Measurements from ENCODE around the gene BTLA.
A peak's percentile ranks its signal among the peaks of the same experiment; 100 is the strongest.
"Not testable (repeated sequence)": the region's sequence is repeated elsewhere in the genome, so short reads cannot be mapped to it uniquely, and the experiment has no call there.

The BTLA gene

DNA sequence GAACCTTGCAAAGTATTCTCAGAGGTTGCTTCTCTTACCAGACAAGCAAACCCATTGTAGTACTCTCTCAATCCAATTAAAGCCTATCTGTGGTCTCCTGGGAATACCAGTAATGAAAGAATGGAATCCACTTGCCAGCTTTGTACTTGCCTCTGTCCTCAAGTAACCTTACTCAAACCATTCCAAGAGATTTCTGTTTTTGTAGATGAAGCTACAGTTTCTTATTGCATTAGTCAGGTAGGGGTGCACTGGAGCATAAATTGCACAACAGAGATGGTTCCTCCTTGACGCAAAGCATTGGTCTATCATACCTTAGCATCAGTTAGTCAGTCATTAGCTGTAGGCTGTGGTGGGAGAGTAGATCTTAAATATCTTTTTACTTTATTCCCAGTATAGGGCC lies 52.9 kb downstream of the BTLA start:
- Histone ChIP-seq H3K4me1 (ENCODE audit: insufficient read depth, low read length) (no peaks in the 10 kb centered on the region; the same call in 1 of the 2 replicates), H3K36me3 (ENCODE audit: insufficient read depth, low read length) (no peaks in the 10 kb centered on the region), H3K9ac (ENCODE audit: low read depth, low read length) (no peak overlapping the region), H3K9me3 (ENCODE audit: control insufficient read depth, insufficient read depth, low read length) (no peaks in the 10 kb centered on the region; the same call in 1 of the 2 replicates)

DNA sequence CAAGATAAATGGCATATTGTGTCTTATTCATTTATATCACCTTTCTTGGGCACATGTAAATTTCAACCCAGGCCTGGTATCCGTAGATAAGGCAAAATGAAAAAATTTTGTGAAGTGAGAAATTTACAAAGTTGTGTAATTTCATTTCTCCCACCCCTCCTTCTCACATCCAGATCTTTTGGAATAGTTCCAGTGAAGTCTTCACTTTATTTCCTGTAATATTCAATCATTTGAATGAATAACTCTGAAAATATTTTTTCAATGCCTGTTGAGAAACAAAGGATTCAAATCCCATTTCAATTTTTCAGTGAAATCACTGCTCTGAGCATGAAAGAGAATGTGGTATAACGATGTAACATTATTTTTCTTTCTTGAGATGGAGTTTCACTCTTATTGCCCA lies 53.4 kb downstream of the BTLA start:
- Histone ChIP-seq H3K4me1 (ENCODE audit: insufficient read depth, low read length) (no peaks in the 10 kb centered on the region; the same call in 1 of the 2 replicates), H3K36me3 (ENCODE audit: insufficient read depth, low read length) (no peaks in the 10 kb centered on the region), H3K9ac (ENCODE audit: low read depth, low read length) (no peak overlapping the region), H3K9me3 (ENCODE audit: control insufficient read depth, insufficient read depth, low read length) (no peaks in the 10 kb centered on the region; the same call in 1 of the 2 replicates)

DNA sequence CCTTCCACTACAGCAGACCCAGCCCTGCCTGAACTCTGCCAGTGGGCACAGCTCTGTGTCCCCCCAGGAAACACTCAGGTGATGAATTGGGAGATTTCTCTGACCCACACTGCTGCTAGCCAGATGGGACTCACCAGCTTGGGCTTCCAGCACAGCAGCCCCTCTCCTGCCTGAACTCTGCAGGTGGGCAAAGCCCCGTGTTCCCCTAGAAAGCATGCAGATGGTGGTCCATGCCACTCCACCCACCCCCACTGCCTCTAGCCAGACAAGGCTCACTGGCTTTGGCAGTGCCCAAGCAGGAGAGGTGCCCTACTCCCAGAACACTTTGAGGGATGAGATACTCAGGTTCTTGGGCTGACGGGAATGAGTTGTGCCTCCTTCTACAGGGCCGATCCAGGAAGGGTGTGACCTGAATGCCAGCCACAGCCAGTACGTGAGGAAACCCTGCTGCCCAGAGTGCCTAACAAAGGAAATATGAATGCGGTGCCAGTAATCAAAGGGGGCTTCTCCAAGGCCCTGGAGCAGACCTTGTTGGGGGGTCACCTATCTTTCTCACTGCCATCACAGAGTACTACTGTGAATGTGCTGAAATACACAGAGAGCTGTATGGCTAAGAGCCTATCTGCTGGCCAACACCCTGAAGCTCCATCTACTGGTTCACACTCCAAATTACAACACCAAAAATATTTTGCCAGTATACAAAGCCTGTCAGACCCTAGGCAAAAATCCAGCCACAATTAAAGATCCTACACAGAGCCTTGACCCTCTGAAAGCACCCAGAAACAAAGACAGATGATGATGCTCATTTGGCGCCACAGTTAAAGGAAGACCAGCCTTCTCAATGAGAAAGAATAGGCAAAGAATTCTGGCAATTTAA lies 61.9 kb downstream of the BTLA start:
- H3K4me1 ChIP-seq (ENCODE audit: insufficient read depth, low read length) = no peaks in the 10 kb centered on the region

DNA sequence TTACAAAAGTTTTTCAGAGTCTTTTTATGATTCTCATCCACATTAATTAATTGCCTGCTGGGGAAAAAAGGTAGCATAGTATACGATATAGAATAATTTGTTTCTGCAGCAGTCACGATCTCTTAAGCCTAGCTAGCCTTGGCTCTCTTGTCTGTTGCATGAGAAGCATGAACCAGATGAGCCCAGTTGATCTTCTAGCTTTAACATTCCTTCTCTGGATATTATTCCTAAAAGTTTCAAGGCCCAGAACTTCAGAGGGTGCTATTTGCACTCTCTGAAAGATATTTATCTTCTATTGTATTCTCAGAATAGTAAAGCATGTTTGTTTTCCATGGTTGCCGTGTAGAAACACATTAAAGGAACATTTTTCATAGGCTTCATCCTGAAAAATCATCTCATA lies 69.3 kb downstream of the BTLA start:
- peaks cover 11% of the 10 kb centered on the region for H3K4me1 ChIP-seq (ENCODE audit: insufficient read depth, low read length)
- H3K36me3 ChIP-seq (ENCODE audit: insufficient read depth, low read length) = no peaks in the 10 kb centered on the region
- H3K9me3 ChIP-seq (ENCODE audit: control insufficient read depth, insufficient read depth, low read length) = peaks cover 20% of the 10 kb centered on the region
- no peak overlapping the region for H3K9ac ChIP-seq (ENCODE audit: low read depth, low read length)

More for the DNA sequence above, 61.9 kb downstream of the BTLA start:
- no peaks in the 10 kb centered on the region; the same call in 1 of the 2 replicates for H3K36me3 ChIP-seq (ENCODE audit: insufficient read depth, low read length)
- H3K9me3 ChIP-seq (ENCODE audit: control insufficient read depth, insufficient read depth, low read length) = peaks cover 21% of the 10 kb centered on the region
- no peak overlapping the region for H3K9ac ChIP-seq (ENCODE audit: low read depth, low read length)

DNA sequence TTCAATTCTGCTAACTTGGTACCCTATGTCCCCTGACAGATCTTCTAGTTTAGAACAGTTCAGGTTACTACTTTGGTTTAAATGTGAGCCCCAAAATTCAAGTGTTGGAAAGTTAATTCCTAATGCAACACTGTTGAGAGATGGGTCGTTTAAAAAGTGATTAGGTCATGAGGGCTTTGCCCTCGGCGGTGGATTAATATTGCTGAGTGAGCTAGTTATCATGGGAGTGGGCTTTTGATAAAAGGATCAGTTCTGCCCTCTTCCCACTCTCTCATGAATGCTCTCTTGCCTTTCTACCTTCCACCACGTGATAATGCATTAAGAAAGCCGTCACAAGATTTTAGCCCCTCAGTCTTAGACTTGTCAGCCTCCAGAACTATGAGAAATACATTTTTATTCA lies 72.1 kb downstream of the BTLA start:
- peaks cover 8% of the 10 kb centered on the region for H3K9me3 ChIP-seq (ENCODE audit: control insufficient read depth, insufficient read depth, low read length)
- H3K4me1 ChIP-seq (ENCODE audit: insufficient read depth, low read length) = peaks cover 22% of the 10 kb centered on the region
- H3K36me3 ChIP-seq (ENCODE audit: insufficient read depth, low read length) = no peaks in the 10 kb centered on the region
- no peak overlapping the region for H3K9ac ChIP-seq (ENCODE audit: low read depth, low read length)

DNA sequence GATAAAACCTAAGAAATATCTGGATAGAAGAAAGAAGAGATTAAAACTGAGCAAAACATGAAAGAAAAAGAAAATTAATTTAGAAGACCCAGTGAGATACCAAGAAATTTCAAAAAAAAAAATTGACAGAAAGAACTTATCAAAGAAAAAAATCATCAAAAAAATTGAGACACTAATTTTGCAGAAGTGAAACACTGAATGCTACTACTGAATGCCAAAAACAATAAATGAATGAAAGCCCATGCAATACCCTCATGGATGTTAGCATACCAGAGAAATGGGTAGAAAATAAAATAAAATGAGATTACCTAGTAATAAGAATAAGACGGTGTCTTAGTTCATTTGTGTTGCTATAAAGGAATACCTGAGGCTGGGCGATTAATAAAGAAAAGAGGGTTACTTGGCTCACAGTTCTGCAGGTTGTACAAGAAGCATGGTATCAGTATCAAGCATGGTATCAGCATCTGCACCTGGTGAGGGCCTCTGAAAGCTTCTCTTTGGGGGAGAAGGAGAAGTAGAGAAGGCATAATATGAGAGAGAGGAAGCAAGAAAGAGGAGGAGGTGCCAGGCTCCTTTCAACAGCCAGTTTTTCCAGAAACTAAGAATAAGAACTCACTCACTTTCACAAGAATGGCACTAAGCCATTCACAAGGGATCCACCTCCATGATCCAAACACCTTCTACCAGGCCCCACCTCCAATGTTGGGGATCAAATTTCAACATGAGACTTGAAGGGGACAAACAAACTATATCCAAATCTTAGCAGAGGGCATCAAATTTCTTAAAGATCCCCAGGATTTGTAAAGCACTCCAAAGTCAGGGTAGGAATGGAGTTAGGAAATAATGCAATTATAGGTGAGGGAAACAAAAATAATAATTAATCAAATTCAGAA lies 73.2 kb downstream of the BTLA start:
- peaks cover 2% of the 10 kb centered on the region; the same call in 1 of the 2 replicates for H3K9me3 ChIP-seq (ENCODE audit: control insufficient read depth, insufficient read depth, low read length)
- peaks cover 22% of the 10 kb centered on the region for H3K4me1 ChIP-seq (ENCODE audit: insufficient read depth, low read length)
- H3K9ac ChIP-seq (ENCODE audit: low read depth, low read length) = no peak overlapping the region
- H3K36me3 ChIP-seq (ENCODE audit: insufficient read depth, low read length) = peaks cover 2% of the 10 kb centered on the region; the same call in 1 of the 2 replicates

DNA sequence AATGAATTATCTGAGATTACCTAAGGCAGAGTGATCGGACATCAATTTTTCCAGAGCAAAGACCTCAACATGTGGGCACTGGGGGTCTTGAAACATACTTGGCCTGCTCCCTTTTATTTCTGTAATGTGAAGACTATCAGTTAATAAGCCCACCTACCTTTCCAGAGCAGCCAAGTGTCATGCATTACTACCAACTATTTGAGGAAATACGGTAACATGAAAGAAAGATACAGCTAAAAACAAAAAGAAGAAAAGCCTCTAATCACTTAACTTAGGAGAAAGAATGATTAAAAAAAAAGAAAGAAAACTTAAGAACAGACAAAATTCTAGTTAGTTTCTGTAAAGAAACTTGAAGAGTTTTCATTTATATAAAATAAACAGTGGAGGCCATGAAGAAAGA lies 73.9 kb downstream of the BTLA start:
- Histone ChIP-seq H3K9me3 (ENCODE audit: control insufficient read depth, insufficient read depth, low read length) (peaks cover 2% of the 10 kb centered on the region; the same call in 1 of the 2 replicates), H3K36me3 (ENCODE audit: insufficient read depth, low read length) (peaks cover 2% of the 10 kb centered on the region; the same call in 1 of the 2 replicates), H3K9ac (ENCODE audit: low read depth, low read length) (peak overlapping the region; percentile 17; the same call in 1 of the 2 replicates), H3K4me1 (ENCODE audit: insufficient read depth, low read length) (peaks cover 22% of the 10 kb centered on the region)

DNA sequence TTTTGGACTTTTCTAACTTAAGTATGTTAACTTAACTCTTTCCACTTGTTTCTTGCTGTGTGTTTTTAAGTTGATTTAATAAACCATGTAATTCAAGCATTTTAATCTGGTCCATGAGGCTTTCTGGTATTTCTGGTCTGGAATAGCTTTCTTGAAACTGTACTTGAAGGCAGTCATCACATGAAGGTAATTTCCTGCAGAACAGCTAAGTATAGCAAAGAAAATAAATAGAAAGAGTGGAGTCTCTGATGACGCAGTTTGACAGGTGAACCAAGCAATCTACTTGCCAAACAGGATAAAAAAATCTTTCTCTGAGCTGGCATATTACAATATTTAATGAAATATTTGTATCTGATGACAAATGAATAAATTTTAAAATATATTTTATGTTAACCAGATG lies 74.9 kb downstream of the BTLA start:
- peak overlapping the region; percentile 17; the same call in 1 of the 2 replicates for H3K9ac ChIP-seq (ENCODE audit: low read depth, low read length)
- peaks cover 22% of the 10 kb centered on the region for H3K4me1 ChIP-seq (ENCODE audit: insufficient read depth, low read length)
- H3K9me3 ChIP-seq (ENCODE audit: control insufficient read depth, insufficient read depth, low read length) = no peaks in the 10 kb centered on the region
- peaks cover 2% of the 10 kb centered on the region; the same call in 1 of the 2 replicates for H3K36me3 ChIP-seq (ENCODE audit: insufficient read depth, low read length)

DNA sequence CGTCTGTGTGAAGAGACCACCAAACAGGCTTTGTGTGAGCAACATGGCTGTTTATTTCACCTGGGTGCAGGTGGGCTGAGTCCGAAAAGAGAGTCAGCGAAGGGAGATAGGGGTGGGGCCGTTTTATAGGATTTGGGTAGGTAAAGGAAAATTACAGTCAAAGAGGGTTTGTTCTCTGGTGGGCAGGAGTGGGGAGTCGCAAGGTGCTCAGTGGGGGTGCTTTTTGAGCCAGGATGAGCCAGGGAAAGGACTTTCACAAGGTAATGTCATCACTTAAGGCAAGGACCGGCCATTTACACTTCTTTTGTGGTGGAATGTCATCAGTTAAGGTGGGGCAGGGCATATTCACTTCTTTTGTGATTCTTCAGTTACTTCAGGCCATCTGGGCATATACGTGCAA lies 76.4 kb downstream of the BTLA start:
- peaks cover 23% of the 10 kb centered on the region for H3K4me1 ChIP-seq (ENCODE audit: insufficient read depth, low read length)
- not testable (repeated sequence) for H3K36me3 ChIP-seq (ENCODE audit: insufficient read depth, low read length); H3K9me3 ChIP-seq (ENCODE audit: control insufficient read depth, insufficient read depth, low read length)
- H3K9ac ChIP-seq (ENCODE audit: low read depth, low read length) = peak overlapping the region; percentile 69; the same call in 1 of the 2 replicates

DNA sequence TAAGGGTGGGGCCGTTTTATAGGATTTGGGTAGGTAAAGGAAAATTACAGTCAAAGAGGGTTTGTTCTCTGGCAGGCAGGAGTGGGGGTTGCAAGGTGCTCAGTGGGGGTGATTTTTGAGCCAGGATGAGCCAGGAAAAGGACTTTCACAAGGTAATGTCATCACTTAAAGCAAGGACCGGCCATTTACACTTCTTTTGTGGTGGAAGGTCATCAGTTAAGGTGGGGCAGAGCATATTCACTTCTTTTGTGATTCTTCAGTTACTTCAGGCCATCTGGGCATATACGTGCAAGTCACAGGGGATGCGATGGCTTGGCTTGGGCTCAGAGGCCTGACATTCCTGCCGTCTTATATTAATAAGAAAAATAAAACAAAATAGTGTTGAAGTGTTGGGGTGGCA lies 80.7 kb downstream of the BTLA start:
- not testable (repeated sequence) for H3K4me1 ChIP-seq (ENCODE audit: insufficient read depth, low read length); H3K9me3 ChIP-seq (ENCODE audit: control insufficient read depth, insufficient read depth, low read length); H3K36me3 ChIP-seq (ENCODE audit: insufficient read depth, low read length)
- H3K9ac ChIP-seq (ENCODE audit: low read depth, low read length) = peak overlapping the region; percentile 28; the same call in 1 of the 2 replicates

DNA sequence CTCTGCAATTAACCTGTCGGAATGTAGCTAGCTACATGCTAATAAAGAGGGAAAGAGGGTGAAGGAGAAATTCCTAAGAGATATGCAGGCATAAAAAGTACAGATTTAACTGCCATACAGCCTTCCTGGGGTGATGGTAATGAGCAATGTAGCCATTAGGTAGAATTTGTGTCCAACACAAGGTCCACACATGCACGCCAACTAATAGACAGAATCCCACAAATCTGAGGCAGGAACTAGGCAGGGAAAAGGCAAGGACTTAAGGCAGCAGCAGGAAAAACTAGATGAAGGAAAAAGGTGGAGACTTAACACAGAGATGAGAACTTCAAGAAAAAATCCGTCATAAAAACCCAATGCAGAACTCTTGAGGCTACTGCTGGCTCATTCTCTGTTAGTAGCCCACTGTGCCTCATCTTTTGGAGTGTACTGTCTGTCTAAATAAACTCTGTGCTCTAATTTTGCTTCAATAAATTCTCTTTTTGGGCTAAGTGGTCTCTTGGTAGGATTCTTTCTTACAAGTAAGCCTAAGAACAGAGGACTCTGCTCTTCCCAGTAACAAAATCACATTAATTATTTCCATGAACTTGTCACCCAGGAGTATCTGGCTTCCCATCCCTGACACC lies 81.5 kb downstream of the BTLA start:
- Histone ChIP-seq H3K36me3 (ENCODE audit: insufficient read depth, low read length) (peaks cover 2% of the 10 kb centered on the region; the same call in 1 of the 2 replicates), H3K9me3 (ENCODE audit: control insufficient read depth, insufficient read depth, low read length) (no peaks in the 10 kb centered on the region), H3K4me1 (ENCODE audit: insufficient read depth, low read length) (0 out of 2 replicates have a peak, but pooled peaks cover 5% of the 10 kb centered on the region), H3K9ac (ENCODE audit: low read depth, low read length) (peak overlapping the region; percentile 29)

DNA sequence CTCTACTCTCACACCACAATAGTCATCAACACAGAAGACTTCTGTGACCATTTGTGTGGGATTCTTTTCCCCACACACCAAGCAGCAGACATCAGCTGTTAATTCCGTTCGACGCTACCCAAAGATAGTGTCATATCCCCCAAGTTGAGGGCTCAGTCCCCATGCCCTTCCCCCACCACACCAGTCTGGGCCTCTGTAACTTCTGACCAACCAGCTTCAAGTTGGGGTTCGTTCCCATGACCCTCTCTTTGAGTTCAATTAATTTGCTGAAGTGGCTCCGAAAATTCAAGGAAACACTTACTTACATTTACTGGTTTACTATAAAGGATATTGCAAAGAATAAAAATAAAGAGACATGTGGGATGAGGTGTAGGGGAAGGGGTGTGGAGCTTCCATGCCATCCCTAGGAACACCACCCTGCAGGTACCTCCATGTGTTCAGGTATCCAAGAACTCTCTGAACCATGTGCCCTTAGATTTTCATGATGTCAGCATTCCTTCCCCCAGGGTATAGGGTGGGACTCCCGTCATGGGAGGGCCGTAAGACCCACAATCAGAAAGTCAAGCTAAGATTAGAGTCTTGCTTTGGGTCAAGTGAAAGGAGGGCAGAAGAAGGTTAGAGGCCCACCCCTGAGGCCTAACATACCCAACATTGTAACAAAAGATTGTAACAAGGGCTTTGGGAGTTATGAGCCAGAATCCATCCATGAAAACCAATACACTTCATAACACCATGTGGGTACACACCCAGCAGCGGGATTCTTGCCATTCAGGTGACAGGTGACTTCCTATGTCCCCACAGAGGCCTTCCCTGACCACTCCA lies 82.7 kb downstream of the BTLA start:
- Histone ChIP-seq H3K4me1 (ENCODE audit: insufficient read depth, low read length) (0 out of 2 replicates have a peak, but pooled peaks cover 5% of the 10 kb centered on the region), H3K9ac (ENCODE audit: low read depth, low read length) (no peak overlapping the region), H3K36me3 (ENCODE audit: insufficient read depth, low read length) (peaks cover under 1% of the 10 kb centered on the region; the same call in 1 of the 2 replicates), H3K9me3 (ENCODE audit: control insufficient read depth, insufficient read depth, low read length) (no peaks in the 10 kb centered on the region)

DNA sequence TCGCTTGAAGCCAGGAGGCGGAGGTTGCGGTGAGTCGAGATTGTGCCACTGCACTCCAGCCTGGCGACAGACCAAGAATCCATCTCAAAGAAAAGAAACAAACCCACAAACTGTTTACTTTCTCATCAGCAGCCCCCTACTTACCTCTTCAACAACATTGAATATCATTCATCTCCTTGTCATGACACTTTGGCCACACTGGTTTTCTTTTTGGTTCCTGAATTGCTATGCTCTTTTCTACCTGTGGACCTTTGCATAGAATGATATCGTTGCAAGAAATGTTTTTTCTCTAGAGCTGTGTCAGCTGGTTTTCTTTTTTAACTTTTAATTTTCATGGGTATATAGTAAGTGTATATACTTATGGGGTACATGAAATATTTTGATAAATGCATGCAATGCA lies 83.9 kb downstream of the BTLA start:
- Histone ChIP-seq H3K9ac (ENCODE audit: low read depth, low read length) (no peak overlapping the region), H3K9me3 (ENCODE audit: control insufficient read depth, insufficient read depth, low read length) (no peaks in the 10 kb centered on the region), H3K36me3 (ENCODE audit: insufficient read depth, low read length) (no peaks in the 10 kb centered on the region; the same call in 1 of the 2 replicates), H3K4me1 (ENCODE audit: insufficient read depth, low read length) (0 out of 2 replicates have a peak, but pooled peaks cover 5% of the 10 kb centered on the region)
